Keratinocyte (primary cell): Measurements from ENCODE around the gene CACNA1C.

Source experiments
- EZH2 ChIP-seq: IDR thresholded peaks from one replicate; pipeline ENCODE4 v1.6.1; 2012; ENCODE audit warnings: inconsistent platforms, mild to moderate bottlenecking, low read length, moderate library complexity
- TF ChIP-seq, protein P1 (sequence below), 3 experiments: IDR thresholded peaks in 1 of 3; conservative IDR thresholded peaks in 1 of 3; optimal IDR thresholded peaks in 1 of 3; 2 replicates in 2 of 3; 3 replicates in 1 of 3; pipeline versions ENCODE3 to v1.5.1; 2011; ENCODE audit warnings: low read length in 3 of 3, mild to moderate bottlenecking in 3 of 3, moderate library complexity in 2 of 3, control low read depth in 1 of 3, inconsistent platforms in 1 of 3; ENCODE audit not compliant: insufficient read depth in 2 of 3; ENCODE audit errors: extremely low read depth in 1 of 3

DNA sequence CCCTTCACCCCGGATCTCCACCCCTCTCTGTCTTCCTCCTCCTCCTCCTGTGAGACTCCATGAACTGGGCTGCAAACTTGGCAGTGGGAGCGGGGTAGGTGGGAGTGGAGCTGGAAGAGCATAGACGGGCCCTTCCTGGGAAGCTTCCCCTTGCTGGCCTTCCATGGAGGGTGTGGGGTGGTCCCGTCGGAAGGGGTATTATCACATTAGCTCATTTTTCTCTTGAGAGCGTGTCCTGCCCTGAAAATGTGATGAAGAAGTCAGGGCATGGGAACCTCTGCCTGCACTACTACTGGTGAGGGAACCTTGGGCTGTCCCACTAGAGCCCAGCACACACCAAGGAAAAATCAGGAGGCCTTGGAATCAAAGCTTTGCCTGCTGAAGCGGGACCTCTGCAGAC lies 66.5 kb downstream of the CACNA1C start:
- TF ChIP-seq, protein P1, sequence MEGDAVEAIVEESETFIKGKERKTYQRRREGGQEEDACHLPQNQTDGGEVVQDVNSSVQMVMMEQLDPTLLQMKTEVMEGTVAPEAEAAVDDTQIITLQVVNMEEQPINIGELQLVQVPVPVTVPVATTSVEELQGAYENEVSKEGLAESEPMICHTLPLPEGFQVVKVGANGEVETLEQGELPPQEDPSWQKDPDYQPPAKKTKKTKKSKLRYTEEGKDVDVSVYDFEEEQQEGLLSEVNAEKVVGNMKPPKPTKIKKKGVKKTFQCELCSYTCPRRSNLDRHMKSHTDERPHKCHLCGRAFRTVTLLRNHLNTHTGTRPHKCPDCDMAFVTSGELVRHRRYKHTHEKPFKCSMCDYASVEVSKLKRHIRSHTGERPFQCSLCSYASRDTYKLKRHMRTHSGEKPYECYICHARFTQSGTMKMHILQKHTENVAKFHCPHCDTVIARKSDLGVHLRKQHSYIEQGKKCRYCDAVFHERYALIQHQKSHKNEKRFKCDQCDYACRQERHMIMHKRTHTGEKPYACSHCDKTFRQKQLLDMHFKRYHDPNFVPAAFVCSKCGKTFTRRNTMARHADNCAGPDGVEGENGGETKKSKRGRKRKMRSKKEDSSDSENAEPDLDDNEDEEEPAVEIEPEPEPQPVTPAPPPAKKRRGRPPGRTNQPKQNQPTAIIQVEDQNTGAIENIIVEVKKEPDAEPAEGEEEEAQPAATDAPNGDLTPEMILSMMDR (optimal IDR thresholded peaks at IDR 0.05 in 1 of 3, IDR thresholded peaks at IDR 0.05 in 1 of 3, conservative IDR thresholded peaks at IDR 0.05 in 1 of 3; ENCODE audit: extremely low read depth in 1 of 3, insufficient read depth in 2 of 3, low read length in 3 of 3): no peak
- no peak for TF ChIP-seq EZH2
